Colonic mucosa (tissue), 4 donors: ENCODE data around the gene DCST2. TPM values are rescaled to one million over a fixed set of nuclear protein-coding genes. Genes with fewer than 3 reads are reported as not detected.

Source experiments
- DNase-seq: peaks from one replicate; pipeline ENCODE4 v3.0.0-alpha.2; 2020
- H3K27ac ChIP-seq: fragments of 200-600 bp; one replicate; pipeline ENCODE4 v1.8.0; 2021
- H3K27me3 ChIP-seq: fragments of 200-600 bp; one replicate; pipeline ENCODE4 v1.8.0; 2021
- H3K36me3 ChIP-seq: fragments of 200-600 bp; one replicate; pipeline ENCODE4 v1.8.0; 2021
- H3K4me1 ChIP-seq: fragments of 200-600 bp; one replicate; pipeline ENCODE4 v1.8.0; 2021; ENCODE audit warnings: mild to moderate bottlenecking
- H3K4me3 ChIP-seq: fragments of 200-600 bp; one replicate; pipeline ENCODE4 v1.8.0; 2021
- H3K9ac ChIP-seq, 2 donors: one replicate each; pipeline ENCODE4 v1.7.0; 2013; ENCODE audit warnings: control low read depth in 2 of 2, low read depth in 2 of 2, low read length in 2 of 2
- H3K9me3 ChIP-seq: fragments of 200-600 bp; one replicate; pipeline ENCODE4 v1.8.0; 2021
- CTCF ChIP-seq: fragments of 200-600 bp; IDR thresholded peaks from one replicate; pipeline ENCODE4 v1.8.0; 2022; ENCODE audit warnings: antibody characterized with exemption, mild to moderate bottlenecking
- intact Hi-C: fragments of 100-400 bp; cut with DNase I; formaldehyde crosslinking; loops from one replicate; pipeline ENCODE4 v1.14.1; 2022
- total RNA-seq, 2 donors: library from RNA; stranded (reverse); fragmentation: NEBNext Ultra II Directional in 1 of 2; extraction: Animal tissue kit (Norgen Biotek cat#: 25700) in 1 of 2; gene quantifications; one replicate each; pipeline ENCODE4 v1.2.1, GENCODE V29; 2021
- donor health status: healthy.
- donor health status: DM: no; HTN: no; CAD: no.
- donor health status: DM: no; HTN: no; CAD: no.

Gene DCST2
- total RNA-seq, 2 donors from 2014 or later = 1.7 to 1.9 TPM

GRCh38 chr1:155043301-155043702 is 9.7 kb upstream of the DCST2 start:
- H3K4me1 ChIP-seq = peaks cover 10% of the 10 kb centered on the region
- DNase-seq = peak; percentile 76
- TF ChIP-seq CTCF = no peak

GRCh38 chr1:155042789-155043188 is 9.2 kb upstream of the DCST2 start:
- Histone ChIP-seq H3K27me3 (no peaks in the 10 kb centered on the region), H3K9me3 (no peaks in the 10 kb centered on the region), H3K4me1 (peaks cover 10% of the 10 kb centered on the region), H3K9ac (peak overlapping the region; percentile 51 to 67), H3K4me3 (no peak overlapping the region), H3K27ac (peak overlapping the region; percentile 76), H3K36me3 (no peaks in the 10 kb centered on the region)
- no peak for DNase-seq
- intact Hi-C loops = no loop called here
- no peak for TF ChIP-seq CTCF

More at GRCh38 chr1:155043301-155043702, 9.7 kb upstream of the DCST2 start:
- Histone ChIP-seq H3K27ac (peak overlapping the region; percentile 76), H3K9me3 (no peaks in the 10 kb centered on the region), H3K27me3 (no peaks in the 10 kb centered on the region), H3K36me3 (no peaks in the 10 kb centered on the region), H3K4me3 (no peak overlapping the region), H3K9ac (peak overlapping the region; percentile 51 to 67)
- intact Hi-C loops = no loop called here

DNA sequence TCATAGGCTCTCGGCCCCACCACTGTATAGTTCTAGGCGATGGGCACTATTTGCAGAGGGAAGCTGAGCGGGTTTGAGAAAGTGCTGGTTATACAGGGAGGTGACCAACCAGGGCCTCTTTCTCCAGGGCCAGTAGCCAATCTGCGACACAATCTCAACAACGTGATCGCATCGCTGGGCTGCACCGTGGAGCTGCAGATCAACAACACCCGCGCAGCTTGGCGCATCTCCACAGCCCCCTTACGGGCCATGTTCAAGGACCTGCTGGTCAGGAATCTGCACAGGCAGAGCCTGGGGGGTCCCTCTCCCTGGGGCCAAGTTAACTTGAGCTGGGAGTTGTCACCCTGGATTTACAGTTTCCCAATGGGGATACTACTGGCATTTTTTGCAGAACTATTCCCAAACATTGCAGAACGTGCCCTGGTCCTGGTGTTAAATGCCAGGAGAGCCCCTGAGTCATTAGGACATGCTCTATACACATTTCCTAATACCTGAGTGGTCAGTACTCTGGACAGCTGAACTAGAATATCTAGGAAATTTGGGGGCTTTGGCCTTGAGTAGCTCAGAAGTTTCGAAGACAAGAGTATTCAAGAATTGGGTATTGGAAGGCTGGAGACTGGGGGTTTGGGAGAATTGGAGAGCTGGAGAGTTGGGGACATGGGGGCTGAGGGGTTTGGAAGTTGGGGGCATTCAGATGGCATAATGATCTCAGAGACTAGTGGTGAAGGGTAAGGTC is 6.9 kb upstream of the DCST2 start:
- Histone ChIP-seq H3K36me3 (no peaks in the 10 kb centered on the region), H3K27ac (no peak overlapping the region), H3K4me3 (no peak overlapping the region), H3K9ac (no peak overlapping the region), H3K27me3 (no peaks in the 10 kb centered on the region), H3K9me3 (no peaks in the 10 kb centered on the region), H3K4me1 (peaks cover 10% of the 10 kb centered on the region)
- DNase-seq = no peak
- no peak for TF ChIP-seq CTCF
- intact Hi-C loops = no loop called here

DNA sequence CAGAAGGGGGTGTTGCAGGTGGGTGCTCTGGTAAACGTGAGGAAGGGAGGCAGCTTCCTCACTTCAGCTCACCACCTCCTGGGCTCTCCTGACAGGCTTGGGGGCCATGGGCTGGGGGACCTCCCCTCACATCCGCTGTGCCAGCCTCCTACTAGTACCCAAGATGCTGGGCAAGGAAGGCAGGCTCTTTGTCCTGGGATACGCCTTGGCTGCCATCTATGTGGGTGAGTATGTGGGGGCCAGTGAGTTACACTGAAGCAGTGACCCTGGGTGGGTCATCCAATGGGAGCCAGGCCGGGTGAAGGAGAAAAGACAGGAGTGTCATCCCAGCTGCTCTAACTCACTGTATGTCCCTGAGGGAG is 5.7 kb upstream of the DCST2 start:
- intact Hi-C loops = no loop called here
- no peaks in the 10 kb centered on the region for H3K36me3 ChIP-seq
- no peak for TF ChIP-seq CTCF
- H3K4me1 ChIP-seq = peaks cover 3% of the 10 kb centered on the region
- DNase-seq = no peak
- H3K27me3 ChIP-seq = no peaks in the 10 kb centered on the region
- no peaks in the 10 kb centered on the region for H3K9me3 ChIP-seq
- no peak overlapping the region for H3K4me3 ChIP-seq
- peak overlapping the region; percentile 38 for H3K27ac ChIP-seq
- peak overlapping the region in 1 of 2 donors; percentile 73 for H3K9ac ChIP-seq

DNA sequence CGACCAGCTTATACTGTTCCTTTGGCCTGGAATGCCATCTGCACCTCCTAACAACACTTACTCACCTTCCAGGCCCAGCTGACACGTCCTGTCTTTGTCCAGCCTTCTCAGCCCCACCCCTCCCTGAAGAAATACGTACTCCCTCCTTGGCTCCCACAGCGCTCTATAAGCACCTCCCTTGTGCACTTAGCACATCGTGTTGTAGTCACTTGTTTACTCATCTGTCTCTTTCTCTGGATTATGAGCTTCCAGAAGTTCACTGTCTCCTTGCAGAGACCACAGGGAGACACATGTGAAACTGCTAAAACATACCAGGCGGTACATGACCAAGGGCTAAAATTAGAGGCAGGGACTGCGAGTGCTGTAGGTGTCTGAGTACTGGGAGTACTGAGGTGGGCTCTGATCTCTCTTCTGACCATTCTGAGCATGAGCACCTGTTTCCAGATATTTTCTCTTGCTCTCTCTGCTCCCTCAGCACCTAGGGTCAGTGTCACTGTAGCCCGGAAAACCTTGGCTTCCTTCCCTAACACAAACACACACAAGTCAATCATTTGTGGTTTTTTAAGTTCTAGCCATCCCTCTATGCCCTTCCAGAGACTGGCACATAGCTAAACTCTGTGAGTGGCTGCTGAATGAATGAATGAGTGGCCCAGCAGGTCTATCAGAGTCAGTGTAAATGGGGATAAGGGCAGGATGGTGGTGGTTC is 5.2 kb upstream of the DCST2 start:
- intact Hi-C loops = no loop called here
- Histone ChIP-seq H3K4me1 (peaks cover 3% of the 10 kb centered on the region), H3K36me3 (no peaks in the 10 kb centered on the region), H3K27ac (peak overlapping the region; percentile 49), H3K9me3 (no peaks in the 10 kb centered on the region), H3K9ac (peak overlapping the region in 1 of 2 donors; percentile 73), H3K4me3 (no peak overlapping the region), H3K27me3 (no peaks in the 10 kb centered on the region)
- TF ChIP-seq CTCF = no peak
- peak; percentile 81 for DNase-seq
